ENCODE data around the gene DNAJB2.
"Not testable (repeated sequence)": the region's sequence is repeated elsewhere in the genome, so short reads cannot be mapped to it uniquely, and the experiment has no call there.

The DNAJB2 gene

GRCh38 chr2:219302412-219302968 lies 23.3 kb downstream of the DNAJB2 start:
- DNase-seq (ENCODE audit: low read depth in 2 of 2) = no peak

- no peak for DNase-seq (ENCODE audit: low read depth in 2 of 2)
These were observed 25.1 kb downstream of the DNAJB2 start for GRCh38 chr2:219304223-219304622.

GRCh38 chr2:219306047-219306446 lies 26.9 kb downstream of the DNAJB2 start:
- no peak for DNase-seq (ENCODE audit: low read depth in 2 of 2)

GRCh38 chr2:219308142-219309101 lies 29.3 kb downstream of the DNAJB2 start:
- peak; percentile 51 to 60 for DNase-seq (ENCODE audit: low read depth in 2 of 2)

GRCh38 chr2:219309278-219309677 lies 30.1 kb downstream of the DNAJB2 start, which contains the start of gene PTPRN:
TSS of gene PTPRN (minus strand) at chr2:219309401. CDS start at chr2:219309332, 69 bp downstream.
- DNase-seq (ENCODE audit: low read depth in 2 of 2) = no peak

- not testable (repeated sequence) for DNase-seq (ENCODE audit: low read depth in 2 of 2)
These were observed 33.6 kb downstream of the DNAJB2 start for GRCh38 chr2:219312683-219313263.

GRCh38 chr2:219314804-219315468 lies 35.8 kb downstream of the DNAJB2 start:
- DNase-seq (ENCODE audit: low read depth in 2 of 2) = no peak

- no peak for DNase-seq (ENCODE audit: low read depth in 2 of 2)
These were observed 44.3 kb downstream of the DNAJB2 start for GRCh38 chr2:219323434-219323833.

GRCh38 chr2:219325136-219325535 lies 46.0 kb downstream of the DNAJB2 start:
- no peak for DNase-seq (ENCODE audit: low read depth in 2 of 2)

GRCh38 chr2:219325657-219326315 lies 46.6 kb downstream of the DNAJB2 start:
- DNase-seq (ENCODE audit: low read depth in 2 of 2) = no peak

GRCh38 chr2:219327719-219328118 lies 48.6 kb downstream of the DNAJB2 start:
- DNase-seq (ENCODE audit: low read depth in 2 of 2) = no peak

GRCh38 chr2:219331560-219332213 lies 52.5 kb downstream of the DNAJB2 start:
- DNase-seq (ENCODE audit: low read depth in 2 of 2) = no peak

- DNase-seq (ENCODE audit: low read depth in 2 of 2) = no peak
These were observed 53.4 kb downstream of the DNAJB2 start, which contains the start of gene RESP18 for GRCh38 chr2:219332542-219332941. TSS of gene RESP18 (minus strand) at chr2:219332744.

GRCh38 chr2:219334076-219334475 lies 54.9 kb downstream of the DNAJB2 start:
- no peak for DNase-seq (ENCODE audit: low read depth in 2 of 2)

- no peak for DNase-seq (ENCODE audit: low read depth in 2 of 2)
These were observed 56.2 kb downstream of the DNAJB2 start for GRCh38 chr2:219335373-219335786.
